Suppressor macrophage (primary cell): ENCODE results near the gene ASB4.
"Not testable (repeated sequence)": the region's sequence is repeated elsewhere in the genome, so short reads cannot be mapped to it uniquely, and the experiment has no call there.

Experiments used
- DNase-seq, 4 experiments: peaks; one replicate each; pipeline ENCODE4 v3.0.0-alpha.2; 2020 to 2022

Gene ASB4

GRCh38 chr7:95527033-95527775 lies 41.5 kb downstream of the ASB4 start:
- peak; percentile 66 to 72 (median 67) for DNase-seq

GRCh38 chr7:95527776-95528250 lies 42.1 kb downstream of the ASB4 start:
- DNase-seq, result no peak

- DNase-seq, result no peak
Measured at GRCh38 chr7:95529701-95530100, 44.0 kb downstream of the ASB4 start.

GRCh38 chr7:95530881-95531280 lies 45.1 kb downstream of the ASB4 start:
- DNase-seq, result no peak

GRCh38 chr7:95531605-95532219 lies 46.0 kb downstream of the ASB4 start:
- DNase-seq, result no peak

GRCh38 chr7:95534796-95535195 lies 49.1 kb downstream of the ASB4 start:
- DNase-seq, result no peak

GRCh38 chr7:95535662-95536061 lies 49.9 kb downstream of the ASB4 start:
- no peak for DNase-seq

GRCh38 chr7:95536656-95537311 lies 51.0 kb downstream of the ASB4 start:
- no peak for DNase-seq

- DNase-seq, result no peak
Measured at GRCh38 chr7:95537468-95537867, 51.7 kb downstream of the ASB4 start.

- DNase-seq, result no peak
Measured at GRCh38 chr7:95539426-95539825, 53.7 kb downstream of the ASB4 start.

GRCh38 chr7:95540366-95540765 lies 54.6 kb downstream of the ASB4 start:
- no peak for DNase-seq

- DNase-seq, result no peak
Measured at GRCh38 chr7:95543312-95543711, 57.6 kb downstream of the ASB4 start.

GRCh38 chr7:95544171-95544570 lies 58.4 kb downstream of the ASB4 start:
- no peak for DNase-seq

- peak; percentile 57 to 76 (median 66) for DNase-seq
Measured at GRCh38 chr7:95545007-95545615, 59.4 kb downstream of the ASB4 start.

GRCh38 chr7:95545673-95546072 lies 59.9 kb downstream of the ASB4 start:
- DNase-seq, result no peak

GRCh38 chr7:95546647-95547046 lies 60.9 kb downstream of the ASB4 start:
- DNase-seq, result no peak

- no peak for DNase-seq
Measured at GRCh38 chr7:95547361-95548348, 61.9 kb downstream of the ASB4 start.

GRCh38 chr7:95549818-95550529 lies 64.2 kb downstream of the ASB4 start:
- peak; percentile 39 to 75 (median 68) for DNase-seq

- DNase-seq, result no peak
Measured at GRCh38 chr7:95550546-95550945, 64.8 kb downstream of the ASB4 start.

- not testable (repeated sequence) for DNase-seq
Measured at GRCh38 chr7:95552010-95552926, 66.5 kb downstream of the ASB4 start.
